KMS-11 (cell line): ENCODE measurements around the gene USP34.

Experiments
- H2AFZ ChIP-seq: fragments of 200-600 bp; sonication (generic); 2 replicates; pipeline ENCODE4 v1.6.1; 2016; ENCODE audit warnings: antibody characterized with exemption, mixed run types, low read depth
- H3K27ac ChIP-seq: fragments of 200-600 bp; sonication (generic); 2 replicates; pipeline ENCODE4 v1.6.1; 2016; ENCODE audit warnings: mild to moderate bottlenecking, mixed run types
- H3K27me3 ChIP-seq: fragments of 200-600 bp; sonication (generic); 2 replicates; pipeline ENCODE4 v1.6.1; 2017; ENCODE audit warnings: mild to moderate bottlenecking, low read depth, mixed run types, moderate library complexity; ENCODE audit not compliant: insufficient read depth
- H3K36me3 ChIP-seq: fragments of 200-600 bp; sonication (generic); 2 replicates; pipeline ENCODE4 v1.6.1; 2017; ENCODE audit warnings: mild to moderate bottlenecking, mixed run types; ENCODE audit not compliant: insufficient read depth
- H3K4me1 ChIP-seq: fragments of 200-600 bp; sonication (generic); 2 replicates; pipeline ENCODE4 v1.6.1; 2016; ENCODE audit warnings: mild to moderate bottlenecking, low read depth, mixed run types; ENCODE audit not compliant: poor library complexity, severe bottlenecking
- H3K4me2 ChIP-seq: fragments of 200-600 bp; sonication (generic); 2 replicates; pipeline ENCODE4 v1.7.0; 2016; ENCODE audit warnings: mild to moderate bottlenecking, mixed run types
- H3K4me3 ChIP-seq: fragments of 200-600 bp; sonication (generic); IDR thresholded peaks from 2 replicates; pipeline ENCODE4 v1.6.1; 2017; ENCODE audit warnings: low read depth, low read length, mixed read lengths; ENCODE audit not compliant: insufficient read depth
- H3K79me2 ChIP-seq: fragments of 200-600 bp; sonication (generic); 2 replicates; pipeline ENCODE4 v1.6.1; 2016; ENCODE audit warnings: low read depth, mixed run types; ENCODE audit not compliant: insufficient read depth
- H3K9ac ChIP-seq: fragments of 200-600 bp; sonication (generic); 2 replicates; pipeline ENCODE4 v1.6.1; 2016; ENCODE audit warnings: mild to moderate bottlenecking, mixed run types
- H4K20me1 ChIP-seq: fragments of 200-600 bp; sonication (generic); 2 replicates; pipeline ENCODE4 v1.6.1; 2016; ENCODE audit warnings: mild to moderate bottlenecking, mixed run types; ENCODE audit not compliant: insufficient read depth
- CTCF ChIP-seq: fragments of 200-600 bp; sonication (generic); conservative IDR thresholded peaks from 2 replicates; pipeline ENCODE4 v1.6.1; 2017; ENCODE audit warnings: low read depth, mild to moderate bottlenecking, antibody characterized with exemption, low read length, moderate library complexity, mixed read lengths

The USP34 gene

GRCh38 chr2:61263830-61264229 is 207.1 kb downstream of the USP34 start:
- no peak overlapping the region for H3K27ac ChIP-seq

GRCh38 chr2:61262699-61263098 is 208.2 kb downstream of the USP34 start:
- Histone ChIP-seq H3K27me3 (no peaks in the 10 kb centered on the region), H2AFZ (no peak overlapping the region), H3K79me2 (no peaks in the 10 kb centered on the region), H3K4me2 (no peak overlapping the region), H3K4me3 (no peak overlapping the region), H4K20me1 (no peaks in the 10 kb centered on the region), H3K4me1 (no peaks in the 10 kb centered on the region), H3K27ac (no peak overlapping the region), H3K9ac (no peak overlapping the region), H3K36me3 (no peaks in the 10 kb centered on the region)
- TF ChIP-seq CTCF: no peak

More at GRCh38 chr2:61263830-61264229, 207.1 kb downstream of the USP34 start:
- Histone ChIP-seq H3K9ac (no peak overlapping the region), H3K36me3 (no peaks in the 10 kb centered on the region), H3K4me1 (no peaks in the 10 kb centered on the region), H3K27me3 (no peaks in the 10 kb centered on the region), H3K4me2 (no peak overlapping the region), H3K79me2 (no peaks in the 10 kb centered on the region), H4K20me1 (no peaks in the 10 kb centered on the region), H3K4me3 (no peak overlapping the region), H2AFZ (no peak overlapping the region)
- TF ChIP-seq CTCF: no peak

GRCh38 chr2:61257446-61257845 is 213.4 kb downstream of the USP34 start:
- peaks cover 4% of the 10 kb centered on the region; the same call in 1 of the 2 replicates for H3K36me3 ChIP-seq

GRCh38 chr2:61255580-61256437 is 215.1 kb downstream of the USP34 start:
- Histone ChIP-seq H3K4me1 (no peaks in the 10 kb centered on the region), H3K9ac (no peak overlapping the region), H3K4me2 (no peak overlapping the region), H3K27ac (no peak overlapping the region), H3K36me3 (peaks cover 4% of the 10 kb centered on the region; the same call in 1 of the 2 replicates), H2AFZ (no peak overlapping the region), H3K79me2 (no peaks in the 10 kb centered on the region), H4K20me1 (no peaks in the 10 kb centered on the region), H3K4me3 (no peak overlapping the region), H3K27me3 (no peaks in the 10 kb centered on the region)
- TF ChIP-seq CTCF: no peak

More at GRCh38 chr2:61257446-61257845, 213.4 kb downstream of the USP34 start:
- no peak for TF ChIP-seq CTCF
- no peak overlapping the region for H3K9ac ChIP-seq
- no peaks in the 10 kb centered on the region for H3K79me2 ChIP-seq
- H3K27me3 ChIP-seq: no peaks in the 10 kb centered on the region
- H2AFZ ChIP-seq: no peak overlapping the region
- no peak overlapping the region for H3K4me2 ChIP-seq
- H3K4me3 ChIP-seq: no peak overlapping the region
- no peaks in the 10 kb centered on the region for H3K4me1 ChIP-seq
- no peak overlapping the region for H3K27ac ChIP-seq
- H4K20me1 ChIP-seq: no peaks in the 10 kb centered on the region
